HFFc6 (cell line): Measurements from ENCODE around the gene ATXN1. TPM values are rescaled to one million over a fixed set of nuclear protein-coding genes. Genes with fewer than 3 reads are reported as not detected.
A peak's percentile ranks its signal among the peaks of the same experiment; 100 is the strongest.

Source experiments
- DNase-seq: peaks from one replicate; pipeline ENCODE4 v3.0.0-alpha.2; 2018
- H3K27ac Mint-ChIP-seq: 2 replicates; pipeline ENCODE4 v1.8.0; 2020; ENCODE audit warnings: mild to moderate bottlenecking, mixed read lengths
- H3K27me3 Mint-ChIP-seq: 2 replicates; pipeline ENCODE4 v1.8.0; 2021; ENCODE audit warnings: mild to moderate bottlenecking, moderate library complexity, mixed read lengths; ENCODE audit not compliant: insufficient read depth
- H3K36me3 Mint-ChIP-seq: 2 replicates; pipeline ENCODE4 v1.8.0; 2021; ENCODE audit warnings: low read depth, mixed read lengths
- H3K4me1 Mint-ChIP-seq: 2 replicates; pipeline ENCODE4 v1.8.0; 2020; ENCODE audit warnings: low read depth, mixed read lengths
- H3K4me3 Mint-ChIP-seq: 2 replicates; pipeline ENCODE4 v1.8.0; 2020; ENCODE audit warnings: mild to moderate bottlenecking, moderate library complexity, mixed read lengths
- H3K9me3 Mint-ChIP-seq: 2 replicates; pipeline ENCODE4 v1.8.0; 2020; ENCODE audit warnings: mild to moderate bottlenecking, mixed read lengths
- total RNA-seq, 6 experiments: library from RNA; stranded (reverse); fragmentation: NEBNext Ultra II Directional; extraction: Animal tissue kit (Norgen Biotek cat#: 25700); gene quantifications; 2 replicates in 1 of 6; 3 replicates in 5 of 6; pipeline ENCODE4 v1.2.3, GENCODE V29; 2021
- TF ChIP-seq, protein P1 (sequence below): fragments of 200-600 bp; sonication (generic); IDR thresholded peaks from 2 replicates; pipeline ENCODE4 v1.5.0; 2021; ENCODE audit warnings: antibody characterized with exemption, mild to moderate bottlenecking

ATXN1 gene
- total RNA-seq, 6 experiments from 2014 or later, result 28.2 to 41.5 (median 30.5) TPM

DNA sequence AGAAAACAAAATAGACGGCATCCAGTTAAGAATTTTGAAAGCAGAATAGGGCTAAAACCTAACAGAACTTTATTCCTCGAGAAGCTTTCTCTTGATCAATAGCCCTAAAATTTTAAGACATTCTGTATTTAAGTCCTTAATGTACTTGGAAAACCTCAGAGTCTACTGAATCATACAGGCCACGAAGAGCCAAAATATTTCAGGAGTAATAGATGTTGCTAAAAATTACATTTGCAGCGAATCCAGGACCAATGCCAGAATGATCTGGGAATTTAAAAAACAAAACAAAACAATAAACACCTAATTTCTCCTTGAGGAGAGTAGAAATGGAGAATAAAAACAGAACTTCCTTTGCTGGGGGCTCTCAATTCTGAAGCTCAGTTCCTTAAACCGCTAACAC is 23.3 kb downstream of the ATXN1 start:
- H3K27ac Mint-ChIP-seq, result peak overlapping the region; percentile 79
- peak overlapping the region; percentile 76 for H3K4me3 Mint-ChIP-seq
- peaks cover 76% of the 10 kb centered on the region for H3K4me1 Mint-ChIP-seq
- DNase-seq, result no peak
- TF ChIP-seq, protein P1, sequence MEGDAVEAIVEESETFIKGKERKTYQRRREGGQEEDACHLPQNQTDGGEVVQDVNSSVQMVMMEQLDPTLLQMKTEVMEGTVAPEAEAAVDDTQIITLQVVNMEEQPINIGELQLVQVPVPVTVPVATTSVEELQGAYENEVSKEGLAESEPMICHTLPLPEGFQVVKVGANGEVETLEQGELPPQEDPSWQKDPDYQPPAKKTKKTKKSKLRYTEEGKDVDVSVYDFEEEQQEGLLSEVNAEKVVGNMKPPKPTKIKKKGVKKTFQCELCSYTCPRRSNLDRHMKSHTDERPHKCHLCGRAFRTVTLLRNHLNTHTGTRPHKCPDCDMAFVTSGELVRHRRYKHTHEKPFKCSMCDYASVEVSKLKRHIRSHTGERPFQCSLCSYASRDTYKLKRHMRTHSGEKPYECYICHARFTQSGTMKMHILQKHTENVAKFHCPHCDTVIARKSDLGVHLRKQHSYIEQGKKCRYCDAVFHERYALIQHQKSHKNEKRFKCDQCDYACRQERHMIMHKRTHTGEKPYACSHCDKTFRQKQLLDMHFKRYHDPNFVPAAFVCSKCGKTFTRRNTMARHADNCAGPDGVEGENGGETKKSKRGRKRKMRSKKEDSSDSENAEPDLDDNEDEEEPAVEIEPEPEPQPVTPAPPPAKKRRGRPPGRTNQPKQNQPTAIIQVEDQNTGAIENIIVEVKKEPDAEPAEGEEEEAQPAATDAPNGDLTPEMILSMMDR, result no peak
- H3K9me3 Mint-ChIP-seq, result no peaks in the 10 kb centered on the region
- no peaks in the 10 kb centered on the region; the same call in none of the 2 replicates for H3K27me3 Mint-ChIP-seq
- peaks cover 31% of the 10 kb centered on the region for H3K36me3 Mint-ChIP-seq

- TF ChIP-seq, protein P1, result no peak
- H3K4me3 Mint-ChIP-seq, result peak overlapping the region; percentile 76
- H3K36me3 Mint-ChIP-seq, result peaks cover 23% of the 10 kb centered on the region
- peaks cover 69% of the 10 kb centered on the region for H3K4me1 Mint-ChIP-seq
- H3K27ac Mint-ChIP-seq, result peak overlapping the region; percentile 79
- H3K27me3 Mint-ChIP-seq, result no peaks in the 10 kb centered on the region; the same call in none of the 2 replicates
- peak; percentile 32 for DNase-seq
- no peaks in the 10 kb centered on the region for H3K9me3 Mint-ChIP-seq
Measured at GRCh38 chr6:16736856-16737775, 24.1 kb downstream of the ATXN1 start.

DNA sequence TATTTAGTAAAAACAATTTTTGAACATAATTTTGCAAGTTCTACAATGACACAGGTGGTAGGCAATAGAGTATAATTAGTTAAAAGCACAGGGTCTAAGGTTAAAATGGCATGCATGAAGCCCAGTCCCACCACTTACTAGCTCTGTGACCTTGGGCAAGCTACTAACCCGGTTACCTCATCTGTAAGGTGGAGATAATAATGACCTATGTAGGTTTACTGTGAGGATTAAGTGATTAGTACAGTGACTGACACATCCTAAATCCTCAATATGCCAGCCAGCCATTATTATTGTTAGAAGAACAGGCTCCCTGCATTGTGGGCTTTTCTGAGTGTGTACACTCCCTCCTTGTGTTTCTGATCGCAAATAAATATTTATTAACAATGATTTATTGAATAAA is 26.2 kb downstream of the ATXN1 start:
- Mint-ChIP-seq H3K9me3 (no peaks in the 10 kb centered on the region), H3K27me3 (no peaks in the 10 kb centered on the region; the same call in none of the 2 replicates), H3K27ac (no peak overlapping the region), H3K4me3 (no peak overlapping the region), H3K36me3 (peaks cover 20% of the 10 kb centered on the region), H3K4me1 (peaks cover 65% of the 10 kb centered on the region)
- TF ChIP-seq, protein P1, result no peak
- DNase-seq, result no peak

- TF ChIP-seq, protein P1, result no peak
- H3K27ac Mint-ChIP-seq, result no peak overlapping the region
- 0 out of 2 replicates have a peak, but pooled peaks cover 6% of the 10 kb centered on the region for H3K36me3 Mint-ChIP-seq
- DNase-seq, result no peak
- H3K4me3 Mint-ChIP-seq, result no peak overlapping the region
- H3K27me3 Mint-ChIP-seq, result no peaks in the 10 kb centered on the region; the same call in 1 of the 2 replicates
- H3K9me3 Mint-ChIP-seq, result no peaks in the 10 kb centered on the region
- H3K4me1 Mint-ChIP-seq, result peaks cover 65% of the 10 kb centered on the region
Measured at GRCh38 chr6:16733085-16733484, 28.2 kb downstream of the ATXN1 start.

- Mint-ChIP-seq H3K27me3 (no peaks in the 10 kb centered on the region; the same call in none of the 2 replicates), H3K36me3 (0 out of 2 replicates have a peak, but pooled peaks cover 6% of the 10 kb centered on the region), H3K9me3 (no peaks in the 10 kb centered on the region), H3K4me1 (peaks cover 61% of the 10 kb centered on the region), H3K4me3 (no peak overlapping the region), H3K27ac (no peak overlapping the region)
- TF ChIP-seq, protein P1, result no peak
- no peak for DNase-seq
Measured at GRCh38 chr6:16731478-16732051, 29.7 kb downstream of the ATXN1 start.
